DOHH2 (cell line): Measurements from ENCODE around the gene CD79A.
A peak's percentile ranks its signal among the peaks of the same experiment; 100 is the strongest.
"Not testable (repeated sequence)": the region's sequence is repeated elsewhere in the genome, so short reads cannot be mapped to it uniquely, and the experiment has no call there.

Experiments used
- H3F3A ChIP-seq: fragments of 200-600 bp; sonication (generic), shearing (Covaris generic); 2 replicates; pipeline ENCODE4 v1.6.0; 2016; ENCODE audit warnings: antibody characterized with exemption, mild to moderate bottlenecking; ENCODE audit not compliant: control insufficient read depth, insufficient read depth
- H3K27ac ChIP-seq: fragments of 200-600 bp; sonication (generic); 2 replicates; pipeline ENCODE4 v1.5.1; 2014; ENCODE audit warnings: low read depth, mild to moderate bottlenecking, low read length, moderate library complexity
- H3K27me3 ChIP-seq: fragments of 200-600 bp; sonication (generic); 2 replicates; pipeline ENCODE4 v1.6.1; 2014; ENCODE audit warnings: mild to moderate bottlenecking, low read length, mixed read lengths; ENCODE audit not compliant: control insufficient read depth
- H3K36me3 ChIP-seq: fragments of 200-600 bp; sonication (generic); 2 replicates; pipeline ENCODE4 v1.6.1; 2014; ENCODE audit warnings: mild to moderate bottlenecking, low read length, moderate library complexity, mixed read lengths; ENCODE audit not compliant: control insufficient read depth
- H3K4me1 ChIP-seq: fragments of 200-600 bp; sonication (generic); 2 replicates; pipeline ENCODE4 v1.6.1; 2014; ENCODE audit warnings: mild to moderate bottlenecking, low read length, mixed read lengths; ENCODE audit not compliant: control insufficient read depth
- H3K4me2 ChIP-seq: fragments of 200-600 bp; sonication (generic); 2 replicates; pipeline ENCODE4 v1.6.0; 2014; ENCODE audit warnings: mild to moderate bottlenecking, low read length, moderate library complexity
- H3K4me3 ChIP-seq: fragments of 200-600 bp; sonication (generic); 2 replicates; pipeline ENCODE4 v1.5.1; 2014; ENCODE audit warnings: mild to moderate bottlenecking, low read length, mixed read lengths
- H3K79me2 ChIP-seq: fragments of 200-600 bp; sonication (generic); 2 replicates; pipeline ENCODE4 v1.6.1; 2014; ENCODE audit warnings: mild to moderate bottlenecking, low read length, mixed read lengths; ENCODE audit not compliant: control insufficient read depth
- H3K9me2 ChIP-seq: fragments of 200-600 bp; sonication (generic); replicated peaks from 2 replicates; pipeline ENCODE4 v1.6.1; 2014; ENCODE audit warnings: mild to moderate bottlenecking, low read length, mixed read lengths; ENCODE audit not compliant: control insufficient read depth
- H3K9me3 ChIP-seq: fragments of 200-600 bp; sonication (generic); 2 replicates; pipeline ENCODE4 v1.6.1; 2014; ENCODE audit warnings: antibody characterized with exemption, low read length, mixed read lengths; ENCODE audit not compliant: control insufficient read depth, insufficient read depth
- H4K20me1 ChIP-seq: fragments of 200-600 bp; sonication (generic); 2 replicates; pipeline ENCODE4 v1.6.0; 2014; ENCODE audit warnings: low read depth, mild to moderate bottlenecking, antibody characterized with exemption, low read length, moderate library complexity; ENCODE audit not compliant: control insufficient read depth, insufficient read depth
- CTCF ChIP-seq: fragments of 200-600 bp; sonication (generic); IDR thresholded peaks from one replicate; pipeline ENCODE4 v1.5.1; 2014; ENCODE audit warnings: antibody characterized with exemption, mild to moderate bottlenecking, low read depth, low read length; ENCODE audit not compliant: poor library complexity, severe bottlenecking
- EZH2phosphoT487 ChIP-seq: fragments of 200-600 bp; sonication (generic); IDR thresholded peaks from 2 replicates; pipeline ENCODE4 v1.6.1; 2017; ENCODE audit warnings: borderline replicate concordance, mild to moderate bottlenecking, antibody characterized with exemption, low read length, moderate library complexity, mixed read lengths

Gene CD79A

GRCh38 chr19:41911889-41912731 lies 35.0 kb downstream of the CD79A start:
- peaks cover under 1% of the 10 kb centered on the region for H3K36me3 ChIP-seq
- no peaks in the 10 kb centered on the region for H3K9me2 ChIP-seq
- peaks cover 19% of the 10 kb centered on the region for H3K4me1 ChIP-seq
- peak overlapping the region; percentile 17; the same call in 1 of the 2 replicates for H3K4me2 ChIP-seq
- no peak overlapping the region for H3K4me3 ChIP-seq
- no peak for TF ChIP-seq CTCF
- no peak for TF ChIP-seq EZH2phosphoT487
- no peaks in the 10 kb centered on the region for H3K9me3 ChIP-seq
- peaks cover 3% of the 10 kb centered on the region; the same call in 1 of the 2 replicates for H4K20me1 ChIP-seq
- H3F3A ChIP-seq: peaks cover 8% of the 10 kb centered on the region
- peaks cover 5% of the 10 kb centered on the region; the same call in 1 of the 2 replicates for H3K79me2 ChIP-seq
- peaks cover 24% of the 10 kb centered on the region for H3K27me3 ChIP-seq
- H3K27ac ChIP-seq: no peak overlapping the region

GRCh38 chr19:41912899-41913537 lies 35.9 kb downstream of the CD79A start:
- Histone ChIP-seq H3K27me3 (peaks cover 24% of the 10 kb centered on the region), H3K36me3 (no peaks in the 10 kb centered on the region; the same call in 1 of the 2 replicates), H3K79me2 (peaks cover 5% of the 10 kb centered on the region; the same call in 1 of the 2 replicates), H3K4me1 (peaks cover 19% of the 10 kb centered on the region), H4K20me1 (peaks cover 3% of the 10 kb centered on the region; the same call in 1 of the 2 replicates), H3K4me3 (no peak overlapping the region), H3K4me2 (no peak overlapping the region), H3K27ac (no peak overlapping the region), H3K9me3 (no peaks in the 10 kb centered on the region), H3F3A (peaks cover 8% of the 10 kb centered on the region), H3K9me2 (no peaks in the 10 kb centered on the region)
- no peak for TF ChIP-seq CTCF
- TF ChIP-seq EZH2phosphoT487: no peak

- peaks cover 24% of the 10 kb centered on the region for H3K27me3 ChIP-seq
- peaks cover 5% of the 10 kb centered on the region; the same call in 1 of the 2 replicates for H3K79me2 ChIP-seq
- H3K36me3 ChIP-seq: no peaks in the 10 kb centered on the region
- TF ChIP-seq EZH2phosphoT487 (no peak), CTCF (no peak)
- peaks cover 8% of the 10 kb centered on the region for H3F3A ChIP-seq
- H3K4me2 ChIP-seq: no peak overlapping the region
- no peak overlapping the region for H3K27ac ChIP-seq
- H3K9me2 ChIP-seq: no peaks in the 10 kb centered on the region
- peaks cover 3% of the 10 kb centered on the region; the same call in 1 of the 2 replicates for H4K20me1 ChIP-seq
- H3K4me3 ChIP-seq: no peak overlapping the region
- peaks cover 19% of the 10 kb centered on the region for H3K4me1 ChIP-seq
- no peaks in the 10 kb centered on the region for H3K9me3 ChIP-seq
Measured at GRCh38 chr19:41913538-41914423, 36.7 kb downstream of the CD79A start.

GRCh38 chr19:41914424-41914834 lies 37.4 kb downstream of the CD79A start:
- not testable (repeated sequence) for H3K4me3 ChIP-seq, H3F3A ChIP-seq, H3K4me2 ChIP-seq, H3K9me3 ChIP-seq, H3K9me2 ChIP-seq, H3K79me2 ChIP-seq, H4K20me1 ChIP-seq, H3K27ac ChIP-seq, H3K36me3 ChIP-seq
- H3K4me1 ChIP-seq: peaks cover 19% of the 10 kb centered on the region
- H3K27me3 ChIP-seq: peaks cover 24% of the 10 kb centered on the region
